ENCODE results near the gene SH3PXD2A.

- TF ChIP-seq CTCF (IDR thresholded peaks at IDR 0.05; ENCODE audit: borderline replicate concordance, extremely low read depth, low read length, poor library complexity, severe bottlenecking), result no peak
- no peak for TF ChIP-seq EZH2 (IDR thresholded peaks at IDR 0.05; ENCODE audit: borderline replicate concordance, low read depth, low read length, severe bottlenecking)
Measured at GRCh38 chr10:103621783-103622125, 233.6 kb downstream of the SH3PXD2A start.

Data from DND-41 (cell line).